Endothelial cell of umbilical vein (primary cell): ENCODE measurements around the gene OGFOD2. TPM values are rescaled to one million over a fixed set of nuclear protein-coding genes. Genes with fewer than 3 reads are reported as not detected.

Experiments used
- BruUV-seq: library from RNA; stranded (reverse); fragments of 400-500 nt; replicated peaks from 2 replicates; lab custom pipeline; 2021; lab: Mats Ljungman, UMichigan
- CTCF ChIA-PET: fragments of 300-600, 350-600 bp; sonication (Branson Sonifier 250); formaldehyde crosslinking; loops from one replicate; lab custom pipeline; 2021; ENCODE audit warnings: antibody characterized with exemption, inconsistent platforms; lab: Charles Lee
- POLR2A ChIA-PET: fragments of 300-600, 350-600 bp; sonication (Branson Sonifier 250); formaldehyde crosslinking; loops from one replicate; lab custom pipeline; 2021; ENCODE audit warnings: antibody characterized with exemption, inconsistent platforms; lab: Charles Lee
- DNase-seq: peaks from one replicate; pipeline ENCODE4 v3.0.0-alpha.2; 2011; ENCODE audit warnings: low read depth, low spot score
- FAIRE-seq: peaks from 2 replicates; lab custom pipeline; 2011; peaks lifted over from hg19 to GRCh38; lab: Jason Lieb, UNC
- H2AFZ ChIP-seq: 2 replicates; pipeline ENCODE4 v1.6.0; 2012; ENCODE audit warnings: low read depth, low read length, control low read depth, inconsistent platforms
- H3K27ac ChIP-seq: 2 replicates; pipeline ENCODE4 v1.5.1; 2011; ENCODE audit warnings: low read depth, mild to moderate bottlenecking, control low read depth, low read length, moderate library complexity; ENCODE audit not compliant: insufficient read depth
- H3K27me3 ChIP-seq, 2 experiments: 2 replicates each; pipeline versions ENCODE4 v1.6.0 to v1.6.1; 2011; ENCODE audit warnings: low read length in 2 of 2, mixed read lengths in 1 of 2; ENCODE audit not compliant: control insufficient read depth in 2 of 2, insufficient read depth in 2 of 2
- H3K36me3 ChIP-seq, 2 experiments: 2 replicates in 1 of 2; 3 replicates in 1 of 2; pipeline ENCODE4 v1.5.1; 2011; ENCODE audit warnings: low read length in 2 of 2, mild to moderate bottlenecking in 1 of 2, moderate library complexity in 1 of 2; ENCODE audit not compliant: control insufficient read depth in 2 of 2, insufficient read depth in 2 of 2; ENCODE audit errors: extremely low read depth in 1 of 2
- H3K4me1 ChIP-seq: 3 replicates; pipeline ENCODE4 v1.5.1; 2011; ENCODE audit warnings: mild to moderate bottlenecking, low read length; ENCODE audit not compliant: control insufficient read depth, insufficient read depth; ENCODE audit errors: extremely low read depth
- H3K4me2 ChIP-seq: 2 replicates; pipeline ENCODE4 v1.6.1; 2011; ENCODE audit warnings: low read length, control low read depth, mixed read lengths; ENCODE audit not compliant: insufficient read depth
- H3K4me3 ChIP-seq, 3 experiments: fragments of 200-600 bp in 1 of 3; sonication (generic), shearing (Covaris generic) in 1 of 3; replicated peaks in 1 of 3; 2 replicates each; pipeline ENCODE4 v1.5.1; 2011 to 2016; ENCODE audit warnings: control low read depth in 3 of 3, low read length in 3 of 3, mild to moderate bottlenecking in 2 of 3, inconsistent platforms in 1 of 3, low read depth in 1 of 3, moderate library complexity in 1 of 3; ENCODE audit not compliant: insufficient read depth in 1 of 3
- H3K79me2 ChIP-seq: 2 replicates; pipeline ENCODE4 v1.6.0; 2012; ENCODE audit warnings: low read length, inconsistent platforms; ENCODE audit not compliant: control insufficient read depth, insufficient read depth
- H3K9ac ChIP-seq: replicated peaks from 2 replicates; pipeline ENCODE3; 2011; ENCODE audit warnings: low read length, control low read depth; ENCODE audit not compliant: insufficient read depth; ENCODE audit errors: extremely low read depth
- H3K9me1 ChIP-seq: replicated peaks from 3 replicates; pipeline ENCODE4 v1.6.0; 2011; ENCODE audit warnings: mild to moderate bottlenecking, low read length; ENCODE audit not compliant: control insufficient read depth, insufficient read depth; ENCODE audit errors: extremely low read depth
- H3K9me3 ChIP-seq: replicated peaks from 2 replicates; pipeline ENCODE4 v1.5.1; 2012; ENCODE audit warnings: low read length, inconsistent platforms; ENCODE audit not compliant: control insufficient read depth, insufficient read depth
- H4K20me1 ChIP-seq: replicated peaks from 2 replicates; pipeline ENCODE3; 2011; ENCODE audit warnings: mild to moderate bottlenecking, low read length; ENCODE audit not compliant: control insufficient read depth, insufficient read depth; ENCODE audit errors: extremely low read depth
- EZH2 ChIP-seq: IDR thresholded peaks from 2 replicates; pipeline ENCODE4 v1.6.1; 2012; ENCODE audit warnings: borderline replicate concordance, low read depth, mild to moderate bottlenecking, moderate library complexity, low read length, inconsistent platforms; ENCODE audit not compliant: severe bottlenecking
- FOS ChIP-seq: IDR thresholded peaks from 2 replicates; pipeline ENCODE4 v1.6.1; 2011; ENCODE audit warnings: mild to moderate bottlenecking, low read length, moderate library complexity, borderline replicate concordance; ENCODE audit not compliant: insufficient read depth
- GATA2 ChIP-seq: IDR thresholded peaks from 2 replicates; pipeline ENCODE4 v1.7.0; 2011; ENCODE audit warnings: low read depth, mild to moderate bottlenecking, moderate library complexity, mixed read lengths, low read length; ENCODE audit not compliant: insufficient read length, insufficient read depth
- JUN ChIP-seq: IDR thresholded peaks from 2 replicates; pipeline ENCODE4 v1.6.1; 2011; ENCODE audit warnings: borderline replicate concordance, low read depth; ENCODE audit not compliant: insufficient read length, insufficient read depth
- MYC ChIP-seq: IDR thresholded peaks from one replicate; pipeline ENCODE4 v1.6.1; 2011; ENCODE audit warnings: mild to moderate bottlenecking, low read depth, low read length
- POLR2A ChIP-seq: IDR thresholded peaks from 2 replicates; pipeline ENCODE4 v1.6.1; 2012; ENCODE audit warnings: low read depth, mild to moderate bottlenecking, control low read depth, low read length
- POLR2AphosphoS5 ChIP-seq: IDR thresholded peaks from 2 replicates; pipeline ENCODE4 v1.6.1; 2012; ENCODE audit warnings: low read depth, mild to moderate bottlenecking, control low read depth, low read length, moderate library complexity; ENCODE audit not compliant: insufficient read depth
- dilution Hi-C: fragments of 300-500 bp; cut with MboI; formaldehyde crosslinking; loops from one replicate; pipeline ENCODE4 v1.15.0; 2019; ENCODE audit warnings: low sequenced_read_pairs; ENCODE audit not compliant: extremely low pct_ligation_motif_present
- intact Hi-C: fragments of 100-400 bp; cut with micrococcal nuclease; formaldehyde crosslinking; loops from one replicate; pipeline ENCODE4 v1.10.0; 2022
- polyA plus RNA-seq, 4 experiments: library from polyadenylated mRNA; depleted of rRNA in 3 of 4; stranded (reverse) in 3 of 4; unstranded in 1 of 4; fragments of >200 nt; gene quantifications; 2 replicates each; pipeline versions ENCODE4 v1.2.1 to v1.2.3, GENCODE V29; 2011 to 2012; ENCODE audit warnings: missing spikeins in 1 of 4
- total RNA-seq: library from RNA; stranded (reverse); gene quantifications from 2 replicates; pipeline ENCODE4 v1.2.3, GENCODE V29; 2021
- TF ChIP-seq, protein P1 (sequence below): IDR thresholded peaks from 2 replicates; pipeline ENCODE4 v1.6.1; 2011; ENCODE audit not compliant: insufficient read depth, insufficient read length
- TF ChIP-seq, protein P2 (sequence below), 2 donors: IDR thresholded peaks; 1 replicate in 1 of 2; 2 replicates in 1 of 2; pipeline ENCODE4 v1.5.1; 2011; ENCODE audit warnings: low read length in 2 of 2, mild to moderate bottlenecking in 2 of 2, moderate library complexity in 2 of 2, control low read depth in 1 of 2, inconsistent platforms in 1 of 2, low read depth in 1 of 2; ENCODE audit not compliant: insufficient read depth in 1 of 2; ENCODE audit errors: extremely low read depth in 1 of 2

The OGFOD2 gene
- total and polyA plus RNA-seq, 2 donors (not counting 3 experiments of a cell fraction or from before 2014, with no cell fraction given): 16.8 to 24.1 TPM

DNA sequence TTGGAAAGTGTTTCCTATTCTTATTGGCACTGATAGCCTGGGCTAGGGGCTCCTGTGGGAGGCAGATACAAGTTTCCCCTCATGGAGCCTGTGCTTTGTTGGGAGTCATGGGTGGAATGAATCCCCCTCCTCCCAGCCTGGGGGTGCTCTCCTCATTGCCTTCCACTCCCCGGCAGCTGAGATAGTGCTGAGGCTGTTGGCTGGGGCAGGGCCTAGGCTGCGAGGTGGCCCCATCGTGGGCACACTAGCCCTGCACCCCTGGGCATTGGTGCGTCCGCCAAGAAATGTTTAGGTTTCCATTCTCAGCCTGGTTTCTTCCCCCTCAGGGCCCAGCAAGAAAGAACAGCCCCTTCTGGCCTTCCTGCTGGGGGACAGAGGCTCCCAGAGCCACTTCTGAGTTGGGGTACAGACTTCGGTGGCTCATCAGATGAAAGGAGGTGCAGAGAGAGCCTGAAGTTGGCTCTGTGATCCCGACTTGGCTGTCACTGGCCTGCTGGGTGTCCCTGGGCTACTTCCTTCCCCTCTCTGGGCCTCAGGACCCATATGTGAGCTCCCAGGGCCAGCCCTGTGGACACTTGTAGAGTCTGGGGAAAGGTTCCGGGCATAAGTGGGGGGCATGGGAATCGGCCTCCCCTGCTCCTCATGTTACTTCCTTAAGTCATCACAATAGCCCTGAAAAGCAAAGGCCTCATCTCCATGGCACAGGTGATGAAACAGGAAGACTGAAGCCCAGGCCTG lies 2.8 kb downstream of the OGFOD2 start:
- Histone ChIP-seq H4K20me1 (no peaks in the 10 kb centered on the region), H3K9me3 (no peaks in the 10 kb centered on the region), H3K9me1 (no peaks in the 10 kb centered on the region), H3K79me2 (peaks cover 22% of the 10 kb centered on the region), H3K27me3 (no peaks in the 10 kb centered on the region), H3K9ac (no peak overlapping the region), H2AFZ (no peak overlapping the region), H3K4me3 (no peak overlapping the region), H3K4me1 (peaks cover 30% of the 10 kb centered on the region), H3K27ac (no peak overlapping the region), H3K36me3 (peaks cover 0 to 5% of the 10 kb centered on the region in 2 experiments), H3K4me2 (no peak overlapping the region)
- dilution Hi-C loops: no loop called here
- CTCF ChIA-PET: no interaction called here
- DNase-seq (no peak), FAIRE-seq (no peak)
- POLR2A ChIA-PET: interaction anchor here (1.3 kb wide), 1 partner anchor 255 kb away, joined by 3 read pairs; the partner anchor contains the start of gene MTRFR
- intact Hi-C loops: no loop called here
- no TSS peak for BruUV-seq
- TF ChIP-seq, protein P1, sequence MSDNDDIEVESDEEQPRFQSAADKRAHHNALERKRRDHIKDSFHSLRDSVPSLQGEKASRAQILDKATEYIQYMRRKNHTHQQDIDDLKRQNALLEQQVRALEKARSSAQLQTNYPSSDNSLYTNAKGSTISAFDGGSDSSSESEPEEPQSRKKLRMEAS: no peak
- TF ChIP-seq POLR2AphosphoS5 (no peak), POLR2A (no peak), FOS (no peak), GATA2 (no peak), EZH2 (no peak), MYC (no peak), JUN (no peak)
- TF ChIP-seq, protein P2, sequence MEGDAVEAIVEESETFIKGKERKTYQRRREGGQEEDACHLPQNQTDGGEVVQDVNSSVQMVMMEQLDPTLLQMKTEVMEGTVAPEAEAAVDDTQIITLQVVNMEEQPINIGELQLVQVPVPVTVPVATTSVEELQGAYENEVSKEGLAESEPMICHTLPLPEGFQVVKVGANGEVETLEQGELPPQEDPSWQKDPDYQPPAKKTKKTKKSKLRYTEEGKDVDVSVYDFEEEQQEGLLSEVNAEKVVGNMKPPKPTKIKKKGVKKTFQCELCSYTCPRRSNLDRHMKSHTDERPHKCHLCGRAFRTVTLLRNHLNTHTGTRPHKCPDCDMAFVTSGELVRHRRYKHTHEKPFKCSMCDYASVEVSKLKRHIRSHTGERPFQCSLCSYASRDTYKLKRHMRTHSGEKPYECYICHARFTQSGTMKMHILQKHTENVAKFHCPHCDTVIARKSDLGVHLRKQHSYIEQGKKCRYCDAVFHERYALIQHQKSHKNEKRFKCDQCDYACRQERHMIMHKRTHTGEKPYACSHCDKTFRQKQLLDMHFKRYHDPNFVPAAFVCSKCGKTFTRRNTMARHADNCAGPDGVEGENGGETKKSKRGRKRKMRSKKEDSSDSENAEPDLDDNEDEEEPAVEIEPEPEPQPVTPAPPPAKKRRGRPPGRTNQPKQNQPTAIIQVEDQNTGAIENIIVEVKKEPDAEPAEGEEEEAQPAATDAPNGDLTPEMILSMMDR (IDR thresholded peaks at IDR 0.05; ENCODE audit: extremely low read depth in 1 of 2, insufficient read depth in 1 of 2, low read depth in 1 of 2, low read length in 2 of 2): no peak
